Kidney capillary endothelial cell (primary cell): ENCODE results near the gene MSRB2.
A peak's percentile ranks its signal among the peaks of the same experiment; 100 is the strongest.
"Not testable (repeated sequence)": the region's sequence is repeated elsewhere in the genome, so short reads cannot be mapped to it uniquely, and the experiment has no call there.

Experiments used
- DNase-seq: peaks from one replicate; pipeline ENCODE4 v3.0.0-alpha.2; 2018; ENCODE audit warnings: low spot score

Gene MSRB2

DNA sequence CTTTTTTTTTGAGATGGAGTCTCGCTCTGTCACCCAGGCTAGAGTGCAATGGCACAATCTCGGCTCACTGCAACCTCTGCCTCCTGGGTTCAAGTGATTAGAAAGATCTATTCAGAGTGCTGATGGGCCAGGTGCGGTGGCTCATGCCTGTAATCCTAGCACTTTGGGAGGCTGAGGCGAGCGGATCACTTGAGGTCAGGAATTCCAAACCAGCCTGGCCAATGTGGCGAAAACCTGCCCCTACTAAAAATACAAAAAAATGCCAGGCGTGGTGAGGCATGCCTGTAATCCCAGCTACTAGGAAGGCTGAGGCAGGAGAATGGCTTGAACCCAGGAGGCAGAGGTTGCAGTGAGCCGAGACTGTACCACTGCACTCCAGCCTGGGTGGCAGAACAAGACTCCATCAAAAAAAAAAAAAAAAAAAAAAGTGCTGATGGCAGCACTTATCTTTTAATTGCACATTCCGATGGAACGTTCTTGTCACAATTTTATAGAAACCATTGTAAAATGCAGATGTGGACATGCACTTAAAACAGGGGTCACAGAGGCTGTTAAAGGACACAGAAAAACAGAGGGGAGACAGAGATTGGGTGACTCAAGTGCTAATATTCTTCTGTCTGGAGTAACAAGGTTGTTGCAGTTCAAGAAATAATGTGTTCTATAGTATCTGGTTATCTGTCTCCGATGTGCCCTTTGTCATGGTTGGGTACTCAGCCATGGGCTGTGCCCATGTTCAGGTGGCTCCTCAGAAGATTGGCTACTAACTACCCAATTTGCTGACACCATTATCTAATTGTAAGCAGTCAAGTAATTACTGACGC lies 25.1 kb upstream of the MSRB2 start:
- DNase-seq = not testable (repeated sequence)

DNA sequence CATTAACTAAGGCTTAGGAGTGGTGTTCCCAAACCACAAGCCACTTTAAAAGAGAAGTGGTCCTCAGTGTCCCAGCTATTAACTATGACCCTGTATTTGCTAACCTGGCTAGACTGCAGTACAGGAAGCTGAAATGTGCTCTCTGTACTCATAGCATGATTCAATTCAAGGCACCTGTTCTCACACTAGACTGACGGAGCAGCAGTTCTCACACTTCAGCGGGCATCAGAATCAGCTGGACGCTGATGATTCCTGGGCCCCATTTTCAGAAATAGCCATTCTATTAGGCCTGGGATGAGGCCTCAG lies 24.5 kb upstream of the MSRB2 start:
- no peak for DNase-seq

DNA sequence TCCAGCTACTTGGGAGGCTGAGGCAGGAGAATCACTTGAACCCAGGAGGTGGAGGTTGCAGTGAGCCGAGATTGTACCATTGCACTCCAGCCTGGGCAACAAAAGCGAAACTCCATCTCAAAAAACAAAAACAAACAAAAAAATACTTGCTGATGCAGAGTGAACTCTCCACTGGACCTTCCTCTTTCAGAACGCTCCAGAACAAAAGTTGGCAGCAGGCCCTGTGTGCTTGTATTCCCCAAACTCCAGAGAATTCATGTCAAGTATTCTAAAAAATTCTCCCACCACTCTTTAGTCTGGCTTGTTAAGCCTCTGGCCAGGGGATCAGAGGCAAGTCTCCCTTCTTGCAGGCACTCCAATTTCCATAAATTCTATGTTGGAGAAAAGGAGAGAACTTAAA lies 22.8 kb upstream of the MSRB2 start:
- not testable (repeated sequence) for DNase-seq

DNA sequence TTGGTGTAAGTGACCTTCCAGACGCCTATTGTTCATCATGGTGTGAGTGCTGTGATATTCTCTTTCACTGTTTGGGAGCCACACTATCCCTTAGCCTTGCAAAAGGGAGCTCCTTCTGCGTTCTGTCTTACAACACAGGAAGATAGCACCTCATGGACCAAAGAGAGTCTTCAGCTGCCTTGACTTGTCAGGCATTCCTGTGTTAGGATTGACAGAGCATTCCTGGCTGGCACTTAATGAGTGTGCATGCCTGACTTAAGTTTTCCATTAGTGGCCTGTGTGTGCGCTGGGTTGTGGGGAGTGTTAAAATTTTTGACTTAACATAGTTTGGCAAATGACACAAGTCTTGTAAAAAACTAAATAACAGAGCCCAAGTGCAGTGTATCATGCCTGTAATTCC lies 21.9 kb upstream of the MSRB2 start:
- DNase-seq = no peak

DNA sequence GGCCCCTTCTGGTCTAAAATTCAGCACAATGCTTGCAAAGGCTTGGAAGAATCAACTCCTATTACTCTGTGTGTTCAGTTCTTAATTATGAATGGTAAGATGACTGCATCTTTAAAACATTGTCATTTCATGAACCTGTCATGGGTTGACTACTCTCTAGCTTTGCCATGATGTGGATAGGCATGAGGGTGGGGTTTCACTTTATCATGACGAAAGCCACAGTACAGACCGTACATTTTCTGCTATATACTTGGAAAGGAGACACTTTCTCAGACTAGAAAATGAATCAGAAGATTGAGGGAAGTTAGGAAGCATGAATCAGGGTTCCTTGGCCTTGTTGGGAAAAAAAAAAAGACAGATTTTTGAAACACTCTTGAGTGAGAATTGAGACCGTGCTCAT lies 19.7 kb upstream of the MSRB2 start:
- no peak for DNase-seq

DNA sequence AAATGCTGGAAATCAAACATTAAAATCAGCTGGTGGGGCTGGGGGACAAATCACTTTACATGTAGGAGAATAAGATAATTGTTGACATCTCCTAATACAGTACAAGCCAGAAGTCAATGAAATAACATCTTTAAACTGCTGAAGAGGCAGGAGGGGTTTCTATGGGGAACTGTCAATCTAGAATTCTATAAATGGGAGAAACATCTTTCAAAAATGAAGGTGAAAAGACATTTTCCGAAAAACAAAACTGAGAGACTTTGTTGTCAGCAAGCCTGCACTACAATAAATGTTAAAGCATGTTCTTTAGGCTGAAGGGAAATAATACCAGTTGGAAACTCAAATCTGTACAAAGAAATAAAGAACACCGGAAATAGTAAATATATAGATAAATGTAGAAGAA lies 17.3 kb upstream of the MSRB2 start:
- no peak for DNase-seq

- no peak for DNase-seq
Measured at GRCh38 chr10:23079700-23080099, 15.7 kb upstream of the MSRB2 start.

DNA sequence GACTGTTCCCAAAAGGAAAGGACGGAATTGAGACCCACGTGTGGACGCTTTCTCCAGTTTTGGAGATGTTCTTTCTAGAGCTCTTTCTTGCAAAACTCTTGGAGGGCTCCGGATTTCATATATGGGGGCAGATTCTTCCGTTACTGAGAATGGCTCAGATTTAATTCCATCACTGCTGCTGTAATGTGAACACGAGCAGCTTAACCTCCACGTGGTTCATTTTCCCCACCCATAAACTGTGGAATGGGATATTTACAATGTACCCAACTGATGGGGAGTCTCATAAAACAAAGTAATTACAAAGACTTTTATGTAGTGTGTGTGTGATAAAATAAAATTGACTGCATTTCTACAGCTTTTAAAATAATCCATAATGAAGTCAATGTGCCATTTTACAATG lies 15.1 kb upstream of the MSRB2 start:
- no peak for DNase-seq

DNA sequence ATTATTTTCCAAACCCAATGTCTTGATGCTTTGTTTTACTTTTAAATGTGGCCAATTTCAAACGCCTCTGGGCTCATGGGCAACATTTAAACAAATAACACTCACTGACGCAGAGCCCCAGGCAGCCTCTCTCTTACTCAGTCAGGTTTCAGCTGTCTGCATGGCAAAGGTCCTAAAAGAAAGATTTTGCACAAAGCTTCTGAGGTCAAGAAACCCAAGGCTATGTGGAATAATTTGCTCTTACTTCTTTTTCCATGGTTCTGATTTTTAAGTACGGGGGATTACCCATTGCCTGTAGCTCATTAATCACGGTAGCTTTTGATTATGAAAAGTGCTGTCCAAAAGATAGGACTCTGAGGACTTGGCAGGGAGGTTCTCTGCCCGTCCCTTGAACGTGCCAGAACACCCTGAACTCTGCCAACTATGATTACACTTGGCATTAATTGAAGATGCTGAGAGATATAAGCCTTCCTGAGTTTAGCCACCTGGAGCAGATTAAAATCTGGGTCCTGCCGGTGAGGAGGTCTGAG lies 14.1 kb upstream of the MSRB2 start:
- no peak for DNase-seq

DNA sequence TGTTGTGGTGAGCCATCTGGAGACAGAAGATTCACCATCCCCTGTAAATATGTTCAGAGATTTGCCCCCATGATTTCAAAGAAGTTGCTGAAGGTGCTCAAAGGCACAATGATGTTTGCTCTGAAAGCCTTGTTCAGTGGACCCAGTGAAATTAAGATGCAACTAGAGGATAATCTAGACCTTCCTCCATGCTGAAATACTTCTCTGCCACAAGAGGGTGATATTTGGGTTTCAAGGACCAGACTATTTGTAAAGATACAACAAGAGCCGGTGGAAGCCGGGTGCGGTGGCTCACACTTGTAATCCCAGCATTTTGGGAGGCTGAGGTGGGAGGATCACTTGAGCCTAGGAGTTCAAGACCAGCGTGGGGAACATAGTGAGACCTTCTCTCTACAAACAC lies 13.5 kb upstream of the MSRB2 start:
- DNase-seq = peak; percentile 26

DNA sequence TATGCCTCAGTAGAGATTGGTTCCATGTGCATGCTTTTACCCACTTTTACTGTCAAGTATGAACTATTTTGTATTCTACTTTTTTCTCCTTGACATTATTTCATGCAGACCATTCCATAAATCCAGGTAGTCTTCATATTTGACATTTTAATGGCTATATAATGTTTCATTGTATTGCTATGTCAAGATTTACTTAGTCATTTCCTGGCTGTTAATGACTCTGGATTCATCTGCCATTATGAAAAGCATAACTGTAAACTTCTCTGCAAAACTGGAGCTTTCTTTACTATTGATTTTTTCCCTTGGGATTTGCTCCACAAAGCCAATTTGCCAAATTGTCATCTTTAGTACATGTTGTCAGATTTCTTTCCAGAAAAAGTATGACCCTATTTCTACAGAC lies 6.8 kb upstream of the MSRB2 start:
- DNase-seq = peak; percentile 31

GRCh38 chr10:23094786-23095403 lies 484 bp upstream of the MSRB2 start:
- DNase-seq = no peak

GRCh38 chr10:23095966-23096801 lies 805 bp downstream of the MSRB2 start:
- peak; percentile 43 for DNase-seq

DNA sequence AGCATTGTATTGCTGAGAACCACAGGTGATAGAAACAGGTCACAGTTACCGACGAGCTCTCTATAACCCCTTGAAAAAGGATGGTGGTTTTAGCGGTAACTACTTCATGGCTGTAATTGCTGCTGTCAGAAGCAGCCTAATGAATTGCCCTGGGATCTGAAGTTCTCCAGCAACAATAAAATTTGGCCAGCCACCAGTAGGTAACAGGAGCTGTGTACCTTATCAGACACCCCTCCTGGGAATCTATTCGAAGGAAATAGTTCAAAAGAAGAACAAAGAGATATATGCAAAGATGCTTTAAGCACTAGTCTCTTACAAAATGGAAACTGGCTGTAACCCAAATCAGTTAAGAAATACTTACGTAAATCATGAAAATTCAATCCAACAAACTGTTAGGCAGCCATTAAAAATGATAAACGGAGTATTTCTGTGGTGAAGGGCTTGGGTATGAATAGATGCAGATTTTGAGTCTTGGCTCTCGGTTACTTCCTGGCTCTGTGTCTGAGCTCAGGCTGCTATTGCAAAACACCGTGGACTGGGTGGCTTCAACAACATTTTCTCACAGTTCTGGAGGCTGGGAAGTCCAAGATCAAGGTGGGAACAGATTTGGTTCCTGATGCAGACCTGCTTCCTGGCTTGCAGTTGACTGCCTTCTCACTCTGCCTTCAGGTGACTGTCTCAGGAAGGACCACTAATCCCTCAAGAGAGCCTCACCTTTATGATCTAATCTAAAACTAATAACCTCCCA lies 1.6 kb downstream of the MSRB2 start:
- no peak for DNase-seq

GRCh38 chr10:23099079-23099478 lies 3.7 kb downstream of the MSRB2 start:
- no peak for DNase-seq

GRCh38 chr10:23099816-23100215 lies 4.4 kb downstream of the MSRB2 start:
- peak; percentile 77 for DNase-seq

DNA sequence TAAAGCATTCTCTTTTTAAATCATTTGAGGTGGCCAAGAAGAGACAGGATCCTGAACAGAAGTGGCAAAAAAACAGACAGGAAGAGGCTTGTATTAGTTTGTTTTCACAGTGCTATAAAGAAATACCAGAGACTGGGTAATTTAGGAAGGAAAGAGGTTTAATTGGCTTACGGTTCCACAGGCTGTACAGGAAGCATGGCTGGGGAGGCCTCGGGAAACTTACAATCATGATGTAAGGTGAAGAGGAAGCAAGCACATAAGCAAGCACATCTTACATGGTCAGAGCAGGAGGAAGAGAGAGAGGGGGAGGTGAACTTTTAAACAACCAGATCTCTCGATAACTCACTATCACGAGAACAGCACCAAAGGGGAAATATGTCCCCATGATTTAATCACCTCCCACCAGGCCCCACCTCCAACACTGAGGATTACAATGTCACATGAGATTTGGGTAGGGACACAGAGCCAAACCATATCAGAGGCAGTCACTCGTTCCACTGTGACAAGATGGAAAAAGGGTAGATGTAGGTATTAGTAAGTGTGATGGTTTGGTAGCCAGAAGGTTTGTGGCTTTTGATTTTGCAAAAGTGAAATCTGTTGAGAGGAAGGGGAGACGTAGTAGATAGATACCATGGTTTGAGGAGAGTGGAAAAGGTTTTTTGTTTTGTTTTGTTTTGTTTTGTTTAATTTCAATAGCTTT lies 5.1 kb downstream of the MSRB2 start:
- peak; percentile 44 for DNase-seq

DNA sequence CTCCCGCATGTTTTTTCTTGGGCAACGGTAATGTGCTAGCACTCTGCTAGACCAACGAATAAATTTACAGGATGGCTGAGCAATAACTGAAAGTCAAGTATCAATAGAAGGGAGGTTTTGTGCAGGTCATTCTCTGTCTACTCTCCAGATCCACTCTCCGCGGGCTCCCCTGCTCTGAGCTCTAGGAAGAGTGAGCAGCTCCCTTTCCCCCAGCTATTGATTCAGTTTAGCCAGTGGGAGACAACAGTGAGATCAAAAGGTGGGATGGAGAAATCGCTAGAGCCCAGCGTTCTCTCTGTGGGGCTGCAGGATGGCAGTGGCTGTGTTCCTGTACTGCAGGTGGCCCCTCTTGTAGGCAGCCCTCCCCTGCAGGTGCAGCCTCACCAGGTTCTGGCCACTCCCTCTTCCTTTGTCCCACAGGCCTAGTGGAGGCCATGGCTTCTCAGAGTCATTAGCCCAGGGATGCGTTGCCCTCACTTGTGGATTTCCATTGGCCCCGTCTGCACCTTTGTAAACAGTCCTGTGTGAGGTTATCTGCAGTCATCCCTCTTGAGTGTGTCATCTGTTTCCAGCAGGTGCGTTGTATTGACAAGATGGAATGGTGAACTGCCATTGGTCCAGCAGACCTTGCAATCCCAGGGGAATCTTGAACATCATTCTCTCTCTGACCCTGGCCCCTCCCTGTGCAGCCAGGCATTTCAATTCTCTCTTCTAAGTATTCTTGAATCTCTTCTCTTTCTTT lies 11.1 kb downstream of the MSRB2 start:
- DNase-seq = no peak

GRCh38 chr10:23110722-23111516 lies 15.5 kb downstream of the MSRB2 start:
- DNase-seq = no peak
